ENCODE results near the gene DOC2B.
"Not testable (repeated sequence)": the region's sequence is repeated elsewhere in the genome, so short reads cannot be mapped to it uniquely, and the experiment has no call there.

DNA sequence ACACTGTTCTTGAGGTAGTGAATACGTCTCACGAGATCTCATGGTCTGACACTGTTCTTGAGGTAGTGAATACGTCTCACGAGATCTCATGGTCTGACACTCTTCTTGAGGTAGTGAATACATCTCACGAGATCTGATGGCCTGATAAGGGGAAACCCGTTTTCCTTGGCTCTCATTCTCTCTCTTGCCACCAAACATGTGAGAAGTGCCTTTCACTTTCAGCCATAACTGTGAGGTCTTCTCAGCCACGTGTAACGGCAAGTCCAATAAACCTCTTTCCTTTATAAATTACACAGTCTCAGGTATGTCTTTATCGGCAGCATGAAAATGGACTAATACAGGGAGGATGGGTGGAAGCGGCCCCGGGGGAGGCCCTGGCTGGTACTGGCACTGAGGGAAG is 12.8 kb downstream of the DOC2B start:
- TF ChIP-seq, protein P1, sequence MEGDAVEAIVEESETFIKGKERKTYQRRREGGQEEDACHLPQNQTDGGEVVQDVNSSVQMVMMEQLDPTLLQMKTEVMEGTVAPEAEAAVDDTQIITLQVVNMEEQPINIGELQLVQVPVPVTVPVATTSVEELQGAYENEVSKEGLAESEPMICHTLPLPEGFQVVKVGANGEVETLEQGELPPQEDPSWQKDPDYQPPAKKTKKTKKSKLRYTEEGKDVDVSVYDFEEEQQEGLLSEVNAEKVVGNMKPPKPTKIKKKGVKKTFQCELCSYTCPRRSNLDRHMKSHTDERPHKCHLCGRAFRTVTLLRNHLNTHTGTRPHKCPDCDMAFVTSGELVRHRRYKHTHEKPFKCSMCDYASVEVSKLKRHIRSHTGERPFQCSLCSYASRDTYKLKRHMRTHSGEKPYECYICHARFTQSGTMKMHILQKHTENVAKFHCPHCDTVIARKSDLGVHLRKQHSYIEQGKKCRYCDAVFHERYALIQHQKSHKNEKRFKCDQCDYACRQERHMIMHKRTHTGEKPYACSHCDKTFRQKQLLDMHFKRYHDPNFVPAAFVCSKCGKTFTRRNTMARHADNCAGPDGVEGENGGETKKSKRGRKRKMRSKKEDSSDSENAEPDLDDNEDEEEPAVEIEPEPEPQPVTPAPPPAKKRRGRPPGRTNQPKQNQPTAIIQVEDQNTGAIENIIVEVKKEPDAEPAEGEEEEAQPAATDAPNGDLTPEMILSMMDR (IDR thresholded peaks at IDR 0.05; ENCODE audit: low read depth, low read length, poor library complexity, severe bottlenecking), result not testable (repeated sequence)
- not testable (repeated sequence) for TF ChIP-seq EZH2phosphoT487 (IDR thresholded peaks at IDR 0.05; ENCODE audit: borderline replicate concordance, low read length)

Data from DOHH2 (cell line).